Esophagus muscularis mucosa (tissue), 4 donors: ENCODE results near the gene EPHB1. TPM values are rescaled to one million over a fixed set of nuclear protein-coding genes. Genes with fewer than 3 reads are reported as not detected.

Experiments used
- DNase-seq: peaks from one replicate; pipeline ENCODE4 v3.0.0-alpha.2; 2017; ENCODE audit errors: extremely low spot score
- H3K27ac ChIP-seq, 4 donors: fragments of 200-600 bp; sonication (generic); replicated peaks in 1 of 4; 1 replicate in 3 of 4; 2 replicates in 1 of 4; pipeline ENCODE4 v1.5.1; 2016 to 2019; ENCODE audit warnings: mild to moderate bottlenecking in 1 of 4
- H3K27me3 ChIP-seq, 4 donors: fragments of 200-600 bp; sonication (generic); one replicate each; pipeline versions ENCODE4 v1.5.1 to v1.6.0; 2016 to 2019
- H3K36me3 ChIP-seq, 4 donors: fragments of 200-600 bp; sonication (generic); one replicate each; pipeline ENCODE4 v1.5.1; 2016 to 2019
- H3K4me1 ChIP-seq, 4 donors: fragments of 200-600 bp; sonication (generic); one replicate each; pipeline ENCODE4 v1.5.1; 2016 to 2019
- H3K4me3 ChIP-seq, 4 donors: fragments of 200-600 bp; sonication (generic); 1 replicate in 2 of 4; 2 replicates in 2 of 4; pipeline ENCODE4 v1.5.1; 2016 to 2019; ENCODE audit warnings: mild to moderate bottlenecking in 4 of 4, moderate library complexity in 1 of 4
- H3K9me3 ChIP-seq, 4 donors: fragments of 200-600 bp; sonication (generic); 1 replicate in 3 of 4; 2 replicates in 1 of 4; pipeline ENCODE4 v1.5.1; 2016 to 2019
- CTCF ChIP-seq, 3 experiments: fragments of 200-600 bp in 2 of 3; fragments of 450-650 bp in 1 of 3; sonication (generic) in 2 of 3; IDR thresholded peaks; one replicate each; pipeline ENCODE4 v1.5.1; 2017 to 2019; ENCODE audit warnings: antibody characterized with exemption in 3 of 3, mild to moderate bottlenecking in 2 of 3, moderate library complexity in 1 of 3
- EP300 ChIP-seq: sonication (generic); formaldehyde crosslinking; IDR thresholded peaks from one replicate; pipeline ENCODE4 v1.6.1; 2017; ENCODE audit warnings: antibody characterized with exemption
- POLR2A ChIP-seq: fragments of 450-650 bp; IDR thresholded peaks from one replicate; pipeline ENCODE4 v1.6.1; 2017; ENCODE audit warnings: antibody characterized with exemption, moderate library complexity, mild to moderate bottlenecking, low read depth
- POLR2AphosphoS5 ChIP-seq, 2 donors: sonication (generic); formaldehyde crosslinking; IDR thresholded peaks; one replicate each; pipeline ENCODE4 v1.6.1; 2017; ENCODE audit warnings: antibody characterized with exemption in 2 of 2
- WGBS: methylation state at CpG from one replicate; pipeline ENCODE4 v1.1.5; 2018; 5-methylcytosine and 5-hydroxymethylcytosine counted together
- intact Hi-C: fragments of 100-400 bp; cut with DNase I; formaldehyde crosslinking; loops from one replicate; pipeline ENCODE4 v1.15.1; 2023
- total RNA-seq, 4 donors: library from RNA; depleted of rRNA; stranded (reverse); fragments of >200 nt; gene quantifications; one replicate each; pipeline versions ENCODE4 v1.1.0 to v1.2.1, GENCODE V29; 2016

The EPHB1 gene
- total RNA-seq, 4 donors from 2014 or later = under 0.01 to 6.1 (median 2.8) TPM

- no peak for DNase-seq
- Histone ChIP-seq H3K4me3 (no peak overlapping the region), H3K36me3 (no peaks in the 10 kb centered on the region), H3K27me3 (no peaks in the 10 kb centered on the region), H3K4me1 (no peaks in the 10 kb centered on the region), H3K27ac (no peak overlapping the region), H3K9me3 (no peaks in the 10 kb centered on the region)
- TF ChIP-seq CTCF (IDR thresholded peaks at IDR 0.05) = no peak
- TF ChIP-seq EP300 = no peak
- no peak for TF ChIP-seq POLR2A
- 100% methylated on average over 1 of the region's 1 CpG for WGBS
- intact Hi-C loops = no loop called here
Observed at GRCh38 chr3:134824791-134825190, 29.7 kb downstream of the EPHB1 start.

- H3K36me3 ChIP-seq = no peaks in the 10 kb centered on the region
- H3K27me3 ChIP-seq = no peaks in the 10 kb centered on the region
- H3K4me1 ChIP-seq = no peaks in the 10 kb centered on the region
- H3K4me3 ChIP-seq = no peak overlapping the region
- WGBS = 94% methylated on average over 6 of the region's 6 CpGs
- no peak for TF ChIP-seq POLR2A
- TF ChIP-seq CTCF (IDR thresholded peaks at IDR 0.05) = no peak
- no peak for TF ChIP-seq POLR2AphosphoS5 (IDR thresholded peaks at IDR 0.05)
- TF ChIP-seq EP300 = no peak
- no peak for DNase-seq
- no peaks in the 10 kb centered on the region for H3K9me3 ChIP-seq
- H3K27ac ChIP-seq = no peak overlapping the region
- intact Hi-C loops = no loop called here
Observed at GRCh38 chr3:134827213-134827612, 32.2 kb downstream of the EPHB1 start.

GRCh38 chr3:134829721-134830120, 34.7 kb downstream of the EPHB1 start:
- 75% methylated on average over 3 of the region's 3 CpGs for WGBS
- intact Hi-C loops = no loop called here
- Histone ChIP-seq H3K9me3 (no peaks in the 10 kb centered on the region), H3K4me3 (no peak overlapping the region), H3K36me3 (no peaks in the 10 kb centered on the region), H3K4me1 (no peaks in the 10 kb centered on the region), H3K27ac (no peak overlapping the region), H3K27me3 (no peaks in the 10 kb centered on the region)
- TF ChIP-seq CTCF (IDR thresholded peaks at IDR 0.05) (no peak), EP300 (no peak), POLR2A (no peak), POLR2AphosphoS5 (IDR thresholded peaks at IDR 0.05) (no peak)
- no peak for DNase-seq

GRCh38 chr3:134832585-134832984, 37.5 kb downstream of the EPHB1 start:
- intact Hi-C loops = no loop called here
- no peak for TF ChIP-seq CTCF (IDR thresholded peaks at IDR 0.05)
- no peak for TF ChIP-seq POLR2A
- no peak for TF ChIP-seq POLR2AphosphoS5 (IDR thresholded peaks at IDR 0.05)
- no peak for TF ChIP-seq EP300
- WGBS = 97% methylated on average over 4 of the region's 4 CpGs
- Histone ChIP-seq H3K27me3 (no peaks in the 10 kb centered on the region), H3K9me3 (no peaks in the 10 kb centered on the region), H3K4me1 (no peaks in the 10 kb centered on the region), H3K36me3 (no peaks in the 10 kb centered on the region), H3K27ac (no peak overlapping the region), H3K4me3 (no peak overlapping the region)
- no peak for DNase-seq

- 86% methylated on average over 5 of the region's 5 CpGs for WGBS
- Histone ChIP-seq H3K4me1 (no peaks in the 10 kb centered on the region), H3K27me3 (no peaks in the 10 kb centered on the region), H3K36me3 (no peaks in the 10 kb centered on the region), H3K4me3 (no peak overlapping the region), H3K27ac (no peak overlapping the region), H3K9me3 (no peaks in the 10 kb centered on the region)
- intact Hi-C loops = no loop called here
- no peak for DNase-seq
- no peak for TF ChIP-seq EP300
- no peak for TF ChIP-seq POLR2A
- no peak for TF ChIP-seq CTCF (IDR thresholded peaks at IDR 0.05)
- TF ChIP-seq POLR2AphosphoS5 (IDR thresholded peaks at IDR 0.05) = no peak
Observed at GRCh38 chr3:134833453-134834163, 38.5 kb downstream of the EPHB1 start.
